Measurements from ENCODE around the gene STEAP3. TPM values are rescaled to one million over a fixed set of nuclear protein-coding genes. Genes with fewer than 3 reads are reported as not detected.

The STEAP3 gene
- total RNA-seq, 4 donors from 2014 or later = 18.3 to 21.7 (median 20.6) TPM

GRCh38 chr2:119225926-119226325, 2.3 kb downstream of the STEAP3 start:
- DNase-seq (ENCODE audit: low spot score in 2 of 2) = no peak
- no peak overlapping the region for H3K4me3 ChIP-seq
- H3K36me3 ChIP-seq = no peaks in the 10 kb centered on the region
- no peak overlapping the region for H3K27ac ChIP-seq
- 93% methylated on average over 9 of the region's 9 CpGs for WGBS
- no peaks in the 10 kb centered on the region for H3K9me3 ChIP-seq
- TF ChIP-seq POLR2AphosphoS5 (IDR thresholded peaks at IDR 0.05) (no peak), EP300 (IDR thresholded peaks at IDR 0.05) (no peak), POLR2A (IDR thresholded peaks at IDR 0.05) (no peak)
- TF ChIP-seq, protein P1, sequence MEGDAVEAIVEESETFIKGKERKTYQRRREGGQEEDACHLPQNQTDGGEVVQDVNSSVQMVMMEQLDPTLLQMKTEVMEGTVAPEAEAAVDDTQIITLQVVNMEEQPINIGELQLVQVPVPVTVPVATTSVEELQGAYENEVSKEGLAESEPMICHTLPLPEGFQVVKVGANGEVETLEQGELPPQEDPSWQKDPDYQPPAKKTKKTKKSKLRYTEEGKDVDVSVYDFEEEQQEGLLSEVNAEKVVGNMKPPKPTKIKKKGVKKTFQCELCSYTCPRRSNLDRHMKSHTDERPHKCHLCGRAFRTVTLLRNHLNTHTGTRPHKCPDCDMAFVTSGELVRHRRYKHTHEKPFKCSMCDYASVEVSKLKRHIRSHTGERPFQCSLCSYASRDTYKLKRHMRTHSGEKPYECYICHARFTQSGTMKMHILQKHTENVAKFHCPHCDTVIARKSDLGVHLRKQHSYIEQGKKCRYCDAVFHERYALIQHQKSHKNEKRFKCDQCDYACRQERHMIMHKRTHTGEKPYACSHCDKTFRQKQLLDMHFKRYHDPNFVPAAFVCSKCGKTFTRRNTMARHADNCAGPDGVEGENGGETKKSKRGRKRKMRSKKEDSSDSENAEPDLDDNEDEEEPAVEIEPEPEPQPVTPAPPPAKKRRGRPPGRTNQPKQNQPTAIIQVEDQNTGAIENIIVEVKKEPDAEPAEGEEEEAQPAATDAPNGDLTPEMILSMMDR (IDR thresholded peaks at IDR 0.05) = no peak
- no peaks in the 10 kb centered on the region for H3K27me3 ChIP-seq
- peaks cover 25% of the 10 kb centered on the region for H3K4me1 ChIP-seq

- Histone ChIP-seq H3K4me3 (no peak overlapping the region), H3K27me3 (no peaks in the 10 kb centered on the region), H3K27ac (no peak overlapping the region), H3K4me1 (peaks cover 25% of the 10 kb centered on the region), H3K9me3 (no peaks in the 10 kb centered on the region), H3K36me3 (no peaks in the 10 kb centered on the region)
- TF ChIP-seq EP300 (IDR thresholded peaks at IDR 0.05) (no peak), POLR2AphosphoS5 (IDR thresholded peaks at IDR 0.05) (no peak), POLR2A (IDR thresholded peaks at IDR 0.05) (no peak)
- TF ChIP-seq, protein P1 (IDR thresholded peaks at IDR 0.05) = no peak
- no peak for DNase-seq (ENCODE audit: low spot score in 2 of 2)
- WGBS = 94% methylated on average over 12 of the region's 12 CpGs
Observed at GRCh38 chr2:119227346-119227745, 3.7 kb downstream of the STEAP3 start.

DNA sequence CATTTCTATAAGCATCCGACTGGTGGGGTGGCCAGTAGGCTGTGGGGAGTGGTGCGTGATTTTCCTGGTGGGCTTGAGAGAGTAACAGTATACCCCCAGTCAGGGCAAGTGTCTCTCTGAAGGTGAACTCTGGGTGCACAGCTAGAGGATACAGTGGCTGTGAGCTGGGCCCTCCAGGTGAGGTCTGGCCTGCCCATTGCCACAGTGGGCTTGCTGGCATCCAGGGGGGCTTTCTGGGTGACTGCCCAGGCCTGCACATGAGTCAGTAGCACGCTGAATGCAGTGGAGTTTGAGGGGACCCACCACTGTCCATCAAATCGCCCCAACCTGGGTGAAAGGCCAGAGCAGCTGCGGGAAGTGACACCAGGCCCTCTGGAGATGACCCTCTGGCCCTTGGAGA, 4.5 kb downstream of the STEAP3 start:
- WGBS = 97% methylated on average over 3 of the region's 5 CpGs
- Histone ChIP-seq H3K4me1 (peaks cover 22% of the 10 kb centered on the region), H3K9me3 (no peaks in the 10 kb centered on the region), H3K27me3 (no peaks in the 10 kb centered on the region), H3K4me3 (no peak overlapping the region), H3K36me3 (no peaks in the 10 kb centered on the region), H3K27ac (no peak overlapping the region)
- TF ChIP-seq, protein P1 (IDR thresholded peaks at IDR 0.05) = no peak
- TF ChIP-seq EP300 (IDR thresholded peaks at IDR 0.05) (no peak), POLR2A (IDR thresholded peaks at IDR 0.05) (no peak), POLR2AphosphoS5 (IDR thresholded peaks at IDR 0.05) (no peak)
- DNase-seq (ENCODE audit: low spot score in 2 of 2) = no peak

DNA sequence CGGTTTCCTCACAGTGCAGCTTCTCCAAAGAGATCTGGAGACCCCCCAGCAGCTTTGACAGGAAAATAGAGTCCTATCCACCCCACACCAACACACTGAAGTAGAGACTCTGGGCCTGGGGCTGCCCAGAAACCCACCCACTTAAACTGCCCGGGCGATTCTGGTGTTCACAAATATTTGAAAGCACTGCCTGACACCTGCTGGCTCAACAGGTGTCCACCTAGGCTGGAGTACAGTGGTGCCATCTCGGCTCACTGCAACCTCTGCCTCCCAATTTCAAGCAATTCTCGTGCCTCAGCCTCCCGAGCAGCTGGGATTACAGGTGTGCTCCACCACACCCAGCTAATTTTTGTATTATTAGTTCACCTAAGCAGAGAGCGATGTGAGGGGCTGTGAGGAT, 5.3 kb downstream of the STEAP3 start:
- Histone ChIP-seq H3K36me3 (no peaks in the 10 kb centered on the region), H3K4me3 (no peak overlapping the region), H3K4me1 (peaks cover 14% of the 10 kb centered on the region), H3K9me3 (no peaks in the 10 kb centered on the region), H3K27me3 (no peaks in the 10 kb centered on the region), H3K27ac (no peak overlapping the region)
- TF ChIP-seq, protein P1 (IDR thresholded peaks at IDR 0.05) = no peak
- TF ChIP-seq POLR2A (IDR thresholded peaks at IDR 0.05) (no peak), POLR2AphosphoS5 (IDR thresholded peaks at IDR 0.05) (no peak), EP300 (IDR thresholded peaks at IDR 0.05) (no peak)
- DNase-seq (ENCODE audit: low spot score in 2 of 2) = no peak
- WGBS = 96% methylated on average over 5 of the region's 7 CpGs

DNA sequence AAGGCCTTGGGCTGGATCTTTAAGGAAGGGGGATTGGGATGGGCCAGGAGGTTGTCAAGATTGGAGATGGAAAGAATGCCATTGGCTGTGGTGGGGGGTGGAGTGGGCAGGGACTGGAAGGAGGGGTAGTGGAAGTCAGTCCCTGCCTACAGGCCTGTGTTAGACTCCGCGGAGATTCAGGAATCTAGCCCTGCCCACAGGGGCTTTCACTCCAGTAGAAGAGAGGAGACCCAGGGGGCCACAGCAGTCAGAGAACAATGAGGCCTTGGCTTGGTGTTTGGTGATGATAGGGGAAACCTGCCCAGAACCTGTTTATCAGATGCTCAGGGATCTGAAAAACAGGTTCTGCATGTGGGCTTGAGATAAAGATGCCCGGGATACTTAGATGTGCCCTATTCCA, 6.1 kb downstream of the STEAP3 start:
- no peaks in the 10 kb centered on the region for H3K27me3 ChIP-seq
- H3K4me3 ChIP-seq = no peak overlapping the region
- no peak overlapping the region for H3K27ac ChIP-seq
- no peaks in the 10 kb centered on the region for H3K9me3 ChIP-seq
- H3K4me1 ChIP-seq = peaks cover 7% of the 10 kb centered on the region
- 72% methylated on average over 3 of the region's 3 CpGs for WGBS
- no peaks in the 10 kb centered on the region for H3K36me3 ChIP-seq
- TF ChIP-seq EP300 (IDR thresholded peaks at IDR 0.05) (no peak), POLR2AphosphoS5 (IDR thresholded peaks at IDR 0.05) (no peak), POLR2A (IDR thresholded peaks at IDR 0.05) (no peak)
- TF ChIP-seq, protein P1 (IDR thresholded peaks at IDR 0.05) = no peak
- no peak for DNase-seq (ENCODE audit: low spot score in 2 of 2)

All from suprapubic skin (tissue), 4 donors.